Tibial nerve (tissue), 3 donors: ENCODE measurements around the gene LGALS9B.
"Not testable (repeated sequence)": the region's sequence is repeated elsewhere in the genome, so short reads cannot be mapped to it uniquely, and the experiment has no call there.

Experiments
- POLR2A ChIP-seq, 2 donors: fragments of 450-650 bp; IDR thresholded peaks; one replicate each; pipeline ENCODE4 v1.6.1; 2017; ENCODE audit warnings: antibody characterized with exemption in 2 of 2, mild to moderate bottlenecking in 2 of 2, moderate library complexity in 2 of 2
- TF ChIP-seq, protein P1 (sequence below), 5 experiments: fragments of 200-600 bp in 3 of 5; fragments of 450-650 bp in 2 of 5; sonication (generic) in 3 of 5; IDR thresholded peaks; one replicate each; pipeline ENCODE4 v1.5.1; 2016 to 2019; ENCODE audit warnings: antibody characterized with exemption in 5 of 5, mild to moderate bottlenecking in 3 of 5, moderate library complexity in 2 of 5

DNA sequence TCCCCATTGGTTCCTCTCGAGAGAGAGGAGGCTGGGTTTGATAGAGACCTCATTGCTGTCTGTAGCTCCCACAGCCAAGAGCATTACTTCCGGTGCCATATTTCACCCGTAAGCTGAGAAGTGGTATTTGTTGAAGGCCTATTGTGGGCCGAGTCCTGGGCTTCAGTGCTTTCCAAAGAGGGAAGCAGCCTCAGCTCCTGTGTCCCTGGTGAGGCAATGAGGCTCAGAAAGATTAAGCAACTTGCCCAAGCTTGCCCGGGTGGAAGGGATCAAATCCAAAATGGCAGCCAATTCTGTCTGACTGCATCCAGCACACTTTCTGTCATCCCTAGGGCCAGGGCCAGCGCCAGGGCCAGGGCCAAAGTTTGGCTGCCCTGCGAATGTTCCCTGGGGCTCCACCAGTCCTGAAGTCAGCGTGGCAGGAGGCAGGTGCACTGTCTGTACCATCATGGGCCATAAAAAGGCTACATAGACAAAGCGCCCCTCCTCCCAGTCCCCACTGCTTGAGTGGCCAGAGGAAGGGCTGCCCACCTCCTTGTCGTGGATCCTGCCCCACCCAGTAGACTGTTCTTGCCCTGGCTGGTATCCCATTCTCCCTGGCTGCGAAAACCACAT lies 13.4 kb downstream of the LGALS9B start:
- TF ChIP-seq, protein P1, sequence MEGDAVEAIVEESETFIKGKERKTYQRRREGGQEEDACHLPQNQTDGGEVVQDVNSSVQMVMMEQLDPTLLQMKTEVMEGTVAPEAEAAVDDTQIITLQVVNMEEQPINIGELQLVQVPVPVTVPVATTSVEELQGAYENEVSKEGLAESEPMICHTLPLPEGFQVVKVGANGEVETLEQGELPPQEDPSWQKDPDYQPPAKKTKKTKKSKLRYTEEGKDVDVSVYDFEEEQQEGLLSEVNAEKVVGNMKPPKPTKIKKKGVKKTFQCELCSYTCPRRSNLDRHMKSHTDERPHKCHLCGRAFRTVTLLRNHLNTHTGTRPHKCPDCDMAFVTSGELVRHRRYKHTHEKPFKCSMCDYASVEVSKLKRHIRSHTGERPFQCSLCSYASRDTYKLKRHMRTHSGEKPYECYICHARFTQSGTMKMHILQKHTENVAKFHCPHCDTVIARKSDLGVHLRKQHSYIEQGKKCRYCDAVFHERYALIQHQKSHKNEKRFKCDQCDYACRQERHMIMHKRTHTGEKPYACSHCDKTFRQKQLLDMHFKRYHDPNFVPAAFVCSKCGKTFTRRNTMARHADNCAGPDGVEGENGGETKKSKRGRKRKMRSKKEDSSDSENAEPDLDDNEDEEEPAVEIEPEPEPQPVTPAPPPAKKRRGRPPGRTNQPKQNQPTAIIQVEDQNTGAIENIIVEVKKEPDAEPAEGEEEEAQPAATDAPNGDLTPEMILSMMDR (IDR thresholded peaks at IDR 0.05) = not testable (repeated sequence)
- not testable (repeated sequence) for TF ChIP-seq POLR2A (IDR thresholded peaks at IDR 0.05)
